ENCODE data around the gene MRPS22.

MRPS22 gene

GRCh38 chr3:139319428-139320402, 24.1 kb upstream of the MRPS22 start:
- peaks cover 0 to 40% of the 10 kb centered on the region in 2 experiments for H3K27me3 ChIP-seq (ENCODE audit: control insufficient read depth in 1 of 2, insufficient read depth in 1 of 2, low read length in 2 of 2)
- no peak overlapping the region for H2BK12ac ChIP-seq (ENCODE audit: low read length in 2 of 2)
- no peak overlapping the region for H3K4me2 ChIP-seq (ENCODE audit: low read length, poor library complexity, severe bottlenecking)
- DNase-seq = no peak
- H3K27ac ChIP-seq (ENCODE audit: low read length, poor library complexity, severe bottlenecking) = no peak overlapping the region
- H3K9ac ChIP-seq (ENCODE audit: low read length) = no peak overlapping the region
- no peaks in the 10 kb centered on the region for H3K9me3 ChIP-seq (ENCODE audit: control insufficient read depth, low read length)
- H3K36me3 ChIP-seq (ENCODE audit: control insufficient read depth in 1 of 2, insufficient read depth in 2 of 2, low read depth in 1 of 2, low read length in 2 of 2) = no peaks in the 10 kb centered on the region
- no peak overlapping the region for H4K8ac ChIP-seq (ENCODE audit: low read length)
- no peak overlapping the region for H2AFZ ChIP-seq (ENCODE audit: low read depth, low read length)
- H2BK15ac ChIP-seq (ENCODE audit: low read depth, poor library complexity, severe bottlenecking) = no peak overlapping the region
- H3K23ac ChIP-seq (ENCODE audit: low read length in 2 of 2) = no peak overlapping the region
- H3K4ac ChIP-seq (ENCODE audit: low read depth in 1 of 2, low read length in 2 of 2) = no peak overlapping the region
- H2BK5ac ChIP-seq (ENCODE audit: low read depth, low read length, poor library complexity, severe bottlenecking) = no peak overlapping the region
- peak overlapping the region; percentile 21 for H4K91ac ChIP-seq (ENCODE audit: low read length)
- no peak overlapping the region for H2AK5ac ChIP-seq (ENCODE audit: low read length, severe bottlenecking)
- H3K79me1 ChIP-seq (replicated peaks; ENCODE audit: low read length, poor library complexity, severe bottlenecking) = no peaks in the 10 kb centered on the region
- H2BK120ac ChIP-seq (ENCODE audit: low read depth, low read length) = no peak overlapping the region
- H3K14ac ChIP-seq (ENCODE audit: low read length in 2 of 2) = peak overlapping the region in 1 of 2 experiments; percentile 36
- no peak overlapping the region for H3K18ac ChIP-seq (ENCODE audit: low read depth in 1 of 2, low read length in 2 of 2)
- H3K4me1 ChIP-seq (ENCODE audit: control insufficient read depth, insufficient read depth, low read depth, low read length) = peaks cover 12% of the 10 kb centered on the region
- H3K4me3 ChIP-seq (ENCODE audit: insufficient read depth in 1 of 2, low read depth in 1 of 2, low read length in 2 of 2) = no peak overlapping the region
- 68% methylated on average over 10 of the region's 10 CpGs for WGBS

- H3K27me3 ChIP-seq (ENCODE audit: control insufficient read depth in 1 of 2, insufficient read depth in 1 of 2, low read length in 2 of 2) = peaks cover 0 to 35% of the 10 kb centered on the region in 2 experiments
- H2BK120ac ChIP-seq (ENCODE audit: low read depth, low read length) = no peak overlapping the region
- peaks cover 12% of the 10 kb centered on the region for H3K4me1 ChIP-seq (ENCODE audit: control insufficient read depth, insufficient read depth, low read depth, low read length)
- no peak overlapping the region for H2AFZ ChIP-seq (ENCODE audit: low read depth, low read length)
- no peak overlapping the region for H2BK12ac ChIP-seq (ENCODE audit: low read length in 2 of 2)
- no peak overlapping the region for H4K8ac ChIP-seq (ENCODE audit: low read length)
- H3K23ac ChIP-seq (ENCODE audit: low read length in 2 of 2) = no peak overlapping the region
- no peak overlapping the region for H3K4me2 ChIP-seq (ENCODE audit: low read length, poor library complexity, severe bottlenecking)
- no peak overlapping the region for H2BK15ac ChIP-seq (ENCODE audit: low read depth, poor library complexity, severe bottlenecking)
- no peak overlapping the region for H3K4ac ChIP-seq (ENCODE audit: low read depth in 1 of 2, low read length in 2 of 2)
- no peak overlapping the region for H3K9ac ChIP-seq (ENCODE audit: low read length)
- no peak overlapping the region for H3K4me3 ChIP-seq (ENCODE audit: insufficient read depth in 1 of 2, low read depth in 1 of 2, low read length in 2 of 2)
- H3K79me1 ChIP-seq (replicated peaks; ENCODE audit: low read length, poor library complexity, severe bottlenecking) = no peaks in the 10 kb centered on the region
- H3K9me3 ChIP-seq (ENCODE audit: control insufficient read depth, low read length) = no peaks in the 10 kb centered on the region
- no peak overlapping the region for H3K14ac ChIP-seq (ENCODE audit: low read length in 2 of 2)
- no peak for DNase-seq
- no peaks in the 10 kb centered on the region for H3K36me3 ChIP-seq (ENCODE audit: control insufficient read depth in 1 of 2, insufficient read depth in 2 of 2, low read depth in 1 of 2, low read length in 2 of 2)
- H2BK5ac ChIP-seq (ENCODE audit: low read depth, low read length, poor library complexity, severe bottlenecking) = no peak overlapping the region
- no peak overlapping the region for H2AK5ac ChIP-seq (ENCODE audit: low read length, severe bottlenecking)
- no peak overlapping the region for H3K18ac ChIP-seq (ENCODE audit: low read depth in 1 of 2, low read length in 2 of 2)
- no peak overlapping the region for H4K91ac ChIP-seq (ENCODE audit: low read length)
- H3K27ac ChIP-seq (ENCODE audit: low read length, poor library complexity, severe bottlenecking) = no peak overlapping the region
- WGBS = 93% methylated on average over 5 of the region's 8 CpGs
These were observed 23.1 kb upstream of the MRPS22 start for GRCh38 chr3:139320551-139321309.

GRCh38 chr3:139322346-139322745, 21.5 kb upstream of the MRPS22 start:
- Histone ChIP-seq H3K79me1 (replicated peaks; ENCODE audit: low read length, poor library complexity, severe bottlenecking) (no peaks in the 10 kb centered on the region), H3K14ac (ENCODE audit: low read length in 2 of 2) (no peak overlapping the region), H2AFZ (ENCODE audit: low read depth, low read length) (no peak overlapping the region), H3K36me3 (ENCODE audit: control insufficient read depth in 1 of 2, insufficient read depth in 2 of 2, low read depth in 1 of 2, low read length in 2 of 2) (no peaks in the 10 kb centered on the region), H3K4ac (ENCODE audit: low read depth in 1 of 2, low read length in 2 of 2) (no peak overlapping the region), H4K8ac (ENCODE audit: low read length) (no peak overlapping the region), H2BK120ac (ENCODE audit: low read depth, low read length) (no peak overlapping the region), H3K9me3 (ENCODE audit: control insufficient read depth, low read length) (no peaks in the 10 kb centered on the region), H3K4me1 (ENCODE audit: control insufficient read depth, insufficient read depth, low read depth, low read length) (peaks cover 13% of the 10 kb centered on the region), H4K91ac (ENCODE audit: low read length) (no peak overlapping the region), H3K4me2 (ENCODE audit: low read length, poor library complexity, severe bottlenecking) (no peak overlapping the region), H2AK5ac (ENCODE audit: low read length, severe bottlenecking) (no peak overlapping the region), H3K4me3 (ENCODE audit: insufficient read depth in 1 of 2, low read depth in 1 of 2, low read length in 2 of 2) (no peak overlapping the region), H2BK15ac (ENCODE audit: low read depth, poor library complexity, severe bottlenecking) (no peak overlapping the region), H3K23ac (ENCODE audit: low read length in 2 of 2) (no peak overlapping the region), H3K18ac (ENCODE audit: low read depth in 1 of 2, low read length in 2 of 2) (no peak overlapping the region), H2BK5ac (ENCODE audit: low read depth, low read length, poor library complexity, severe bottlenecking) (no peak overlapping the region), H3K9ac (ENCODE audit: low read length) (no peak overlapping the region), H3K27ac (ENCODE audit: low read length, poor library complexity, severe bottlenecking) (no peak overlapping the region), H2BK12ac (ENCODE audit: low read length in 2 of 2) (no peak overlapping the region), H3K27me3 (ENCODE audit: control insufficient read depth in 1 of 2, insufficient read depth in 1 of 2, low read length in 2 of 2) (peaks cover 0 to 23% of the 10 kb centered on the region in 2 experiments)
- 85% methylated on average over 5 of the region's 5 CpGs for WGBS
- no peak for DNase-seq

- Histone ChIP-seq H3K18ac (ENCODE audit: low read depth in 1 of 2, low read length in 2 of 2) (no peak overlapping the region), H2BK12ac (ENCODE audit: low read length in 2 of 2) (no peak overlapping the region), H3K27ac (ENCODE audit: low read length, poor library complexity, severe bottlenecking) (no peak overlapping the region), H3K27me3 (ENCODE audit: control insufficient read depth in 1 of 2, insufficient read depth in 1 of 2, low read length in 2 of 2) (peaks cover 0 to 16% of the 10 kb centered on the region in 2 experiments), H3K4me2 (ENCODE audit: low read length, poor library complexity, severe bottlenecking) (no peak overlapping the region), H2AK5ac (ENCODE audit: low read length, severe bottlenecking) (no peak overlapping the region), H3K23ac (ENCODE audit: low read length in 2 of 2) (no peak overlapping the region), H3K36me3 (ENCODE audit: control insufficient read depth in 1 of 2, insufficient read depth in 2 of 2, low read depth in 1 of 2, low read length in 2 of 2) (no peaks in the 10 kb centered on the region), H3K4me3 (ENCODE audit: insufficient read depth in 1 of 2, low read depth in 1 of 2, low read length in 2 of 2) (no peak overlapping the region), H3K4me1 (ENCODE audit: control insufficient read depth, insufficient read depth, low read depth, low read length) (peaks cover 9% of the 10 kb centered on the region), H3K9ac (ENCODE audit: low read length) (no peak overlapping the region), H2BK120ac (ENCODE audit: low read depth, low read length) (no peak overlapping the region), H3K4ac (ENCODE audit: low read depth in 1 of 2, low read length in 2 of 2) (no peak overlapping the region), H2BK15ac (ENCODE audit: low read depth, poor library complexity, severe bottlenecking) (peak overlapping the region; percentile 12), H3K14ac (ENCODE audit: low read length in 2 of 2) (no peak overlapping the region), H4K8ac (ENCODE audit: low read length) (no peak overlapping the region), H3K79me1 (replicated peaks; ENCODE audit: low read length, poor library complexity, severe bottlenecking) (no peaks in the 10 kb centered on the region), H2AFZ (ENCODE audit: low read depth, low read length) (no peak overlapping the region), H4K91ac (ENCODE audit: low read length) (no peak overlapping the region), H2BK5ac (ENCODE audit: low read depth, low read length, poor library complexity, severe bottlenecking) (no peak overlapping the region), H3K9me3 (ENCODE audit: control insufficient read depth, low read length) (no peaks in the 10 kb centered on the region)
- WGBS = 95% methylated on average over 5 of the region's 7 CpGs
- no peak for DNase-seq
These were observed 20.7 kb upstream of the MRPS22 start for GRCh38 chr3:139323146-139323545.

Measured in mesenchymal stem cell (in vitro differentiated cells and primary cell).